ENCODE measurements around the gene PRPF39. TPM values are rescaled to one million over a fixed set of nuclear protein-coding genes. Genes with fewer than 3 reads are reported as not detected.

Gene PRPF39
- total RNA-seq, 4 donors from 2014 or later: 11.9 to 22.7 (median 13.7) TPM

GRCh38 chr14:45083617-45083975, 320 bp upstream of the PRPF39 start:
- intact Hi-C loops (cut with DNase I; ENCODE audit: low total_unique reads) (no loop called here), in situ Hi-C loops (cut with MboI; ENCODE audit: low sequenced_read_pairs in 4 of 4) (loop anchor here in 1 of 4 donors (10.0 kb wide), 1 partner anchor 51 kb away; the partner anchor contains the start of genes FANCM and FKBP3)
- H3K36me3 ChIP-seq: no peaks in the 10 kb centered on the region
- H3K27me3 ChIP-seq: no peaks in the 10 kb centered on the region
- H3K9me3 ChIP-seq: no peaks in the 10 kb centered on the region
- DNase-seq (no peak), ATAC-seq (peak in 1 of 2 donors; percentile 5)
- peak overlapping the region; percentile 86 to 95 (median 90) for H3K27ac ChIP-seq
- TF ChIP-seq POLR2A (IDR thresholded peaks at IDR 0.05): no peak
- no peak for TF ChIP-seq CTCF (IDR thresholded peaks at IDR 0.05 in 4 of 5, conservative IDR thresholded peaks at IDR 0.05 in 1 of 5)
- peak overlapping the region; percentile 52 to 93 (median 74) for H3K4me3 ChIP-seq
- peaks cover 30 to 37% of the 10 kb centered on the region in 2 donors for H3K4me1 ChIP-seq

- intact Hi-C loops (cut with DNase I; ENCODE audit: low total_unique reads): loop anchor here (1.0 kb wide), 3 partner anchors 49 to 188 kb away; partner anchors contain the start of genes FKBP3 and TOGARAM1
- Histone ChIP-seq H3K27me3 (no peaks in the 10 kb centered on the region), H3K36me3 (no peaks in the 10 kb centered on the region), H3K27ac (peak overlapping the region; percentile 86 to 95 (median 90)), H3K9me3 (no peaks in the 10 kb centered on the region), H3K4me3 (peak overlapping the region; percentile 71 to 93 (median 74)), H3K4me1 (peaks cover 30 to 50% of the 10 kb centered on the region in 2 donors)
- ATAC-seq: peak; percentile 17 to 36
- TF ChIP-seq POLR2A (IDR thresholded peaks at IDR 0.05) (no peak), CTCF (IDR thresholded peaks at IDR 0.05 in 4 of 5, conservative IDR thresholded peaks at IDR 0.05 in 1 of 5) (no peak)
- in situ Hi-C loops (cut with MboI; ENCODE audit: low sequenced_read_pairs in 4 of 4): loop anchor here in 1 of 4 donors (10.0 kb wide), 1 partner anchor 50 kb away; the partner anchor contains the start of genes FANCM and FKBP3
- DNase-seq: no peak
Measured at GRCh38 chr14:45084946-45085346, 1.0 kb downstream of the PRPF39 start.

DNA sequence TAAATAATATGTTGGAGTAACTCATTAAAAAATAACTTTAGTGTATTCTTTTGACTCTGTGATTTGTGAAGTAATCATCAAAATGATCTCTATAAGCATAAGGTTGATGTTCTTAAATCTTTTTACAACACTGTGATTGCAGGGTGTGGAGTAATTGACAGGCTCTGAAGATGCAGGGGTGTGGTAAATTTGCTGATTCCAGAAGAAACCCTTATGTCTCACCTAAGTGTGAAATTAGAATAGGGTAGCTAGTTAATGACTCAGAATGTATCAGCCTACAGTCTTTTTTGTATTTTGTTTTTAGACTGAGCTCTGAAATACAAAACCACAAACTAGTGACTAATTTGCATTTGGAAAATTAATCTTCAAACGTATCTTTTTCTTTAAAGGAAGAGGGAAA, 5.9 kb downstream of the PRPF39 start:
- ATAC-seq (no peak), DNase-seq (no peak)
- TF ChIP-seq CTCF (IDR thresholded peaks at IDR 0.05 in 4 of 5, conservative IDR thresholded peaks at IDR 0.05 in 1 of 5): no peak
- TF ChIP-seq POLR2A (IDR thresholded peaks at IDR 0.05): no peak
- Histone ChIP-seq H3K36me3 (no peaks in the 10 kb centered on the region), H3K27me3 (no peaks in the 10 kb centered on the region), H3K27ac (peak overlapping the region in 3 of 4 donors; percentile 2 to 18 (median 11)), H3K9me3 (no peaks in the 10 kb centered on the region), H3K4me1 (peaks cover 24 to 65% of the 10 kb centered on the region in 2 donors), H3K4me3 (no peak overlapping the region)
- in situ Hi-C loops (cut with MboI; ENCODE audit: low sequenced_read_pairs in 4 of 4) (loop anchor here in 1 of 4 donors (10.0 kb wide), 1 partner anchor 45 kb away; the partner anchor contains the start of genes FANCM and FKBP3), intact Hi-C loops (cut with DNase I; ENCODE audit: low total_unique reads) (no loop called here)

DNA sequence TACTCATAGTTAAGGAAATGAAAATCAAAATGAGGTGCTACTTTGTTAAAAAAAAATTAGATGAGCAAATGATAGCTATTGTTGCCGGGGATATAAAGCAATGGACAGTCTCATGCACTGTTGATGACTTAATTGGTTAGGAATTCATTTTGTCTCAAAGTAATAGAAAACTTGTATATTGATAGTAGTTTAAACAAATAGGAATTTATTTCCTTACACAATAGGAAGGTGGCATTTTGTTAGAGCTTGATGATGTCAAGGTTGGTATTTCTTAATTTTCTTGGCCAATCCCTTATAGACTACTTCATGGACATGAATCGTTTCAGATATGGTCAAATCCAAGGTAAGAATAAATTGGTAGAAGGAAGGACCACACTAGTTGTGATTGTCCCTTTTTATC, 7.8 kb downstream of the PRPF39 start:
- H3K27me3 ChIP-seq: no peaks in the 10 kb centered on the region
- intact Hi-C loops (cut with DNase I; ENCODE audit: low total_unique reads) (no loop called here), in situ Hi-C loops (cut with MboI; ENCODE audit: low sequenced_read_pairs in 4 of 4) (no loop called here)
- TF ChIP-seq POLR2A (IDR thresholded peaks at IDR 0.05) (no peak), CTCF (IDR thresholded peaks at IDR 0.05 in 4 of 5, conservative IDR thresholded peaks at IDR 0.05 in 1 of 5) (no peak)
- H3K4me3 ChIP-seq: no peak overlapping the region
- peaks cover 0 to 16% of the 10 kb centered on the region in 2 donors for H3K36me3 ChIP-seq
- no peaks in the 10 kb centered on the region for H3K9me3 ChIP-seq
- ATAC-seq: no peak
- H3K27ac ChIP-seq: no peak overlapping the region
- H3K4me1 ChIP-seq: peaks cover 11 to 46% of the 10 kb centered on the region in 2 donors
- no peak for DNase-seq

DNA sequence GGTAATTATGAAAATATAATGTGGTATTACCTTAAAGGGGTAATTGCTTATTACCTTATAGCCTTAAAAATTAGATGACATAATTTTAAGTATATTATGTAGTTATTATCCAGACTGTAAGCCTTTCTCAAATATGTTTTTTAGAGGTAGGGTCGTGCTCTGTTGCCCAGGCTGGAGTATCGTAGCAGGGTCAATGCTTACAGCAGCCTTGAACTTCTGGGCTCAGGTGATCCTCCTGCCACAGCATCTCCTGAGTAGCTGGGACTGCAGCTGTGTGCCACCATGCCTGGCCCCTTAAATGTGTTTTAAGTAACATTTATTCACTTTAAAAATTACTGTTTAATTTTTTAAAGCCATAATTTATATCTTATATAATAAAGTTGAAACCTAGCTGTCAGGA, 10.4 kb downstream of the PRPF39 start:
- H3K27me3 ChIP-seq: no peaks in the 10 kb centered on the region
- in situ Hi-C loops (cut with MboI; ENCODE audit: low sequenced_read_pairs in 4 of 4): no loop called here
- intact Hi-C loops (cut with DNase I; ENCODE audit: low total_unique reads): no loop called here
- no peak overlapping the region for H3K27ac ChIP-seq
- no peaks in the 10 kb centered on the region for H3K9me3 ChIP-seq
- TF ChIP-seq POLR2A (IDR thresholded peaks at IDR 0.05) (no peak), CTCF (IDR thresholded peaks at IDR 0.05 in 4 of 5, conservative IDR thresholded peaks at IDR 0.05 in 1 of 5) (no peak)
- H3K4me1 ChIP-seq: peaks cover 4 to 24% of the 10 kb centered on the region in 2 donors
- H3K36me3 ChIP-seq: peaks cover 0 to 40% of the 10 kb centered on the region in 2 donors
- ATAC-seq (no peak), DNase-seq (no peak)
- H3K4me3 ChIP-seq: no peak overlapping the region

Measured in gastrocnemius medialis (tissue), 4 donors.